DND-41 (cell line): Measurements from ENCODE around the gene FEM1C.

Source experiments
- CTCF ChIP-seq: IDR thresholded peaks from 2 replicates; pipeline ENCODE4 v1.5.1; 2012; ENCODE audit warnings: borderline replicate concordance, low read length, moderate library complexity, mild to moderate bottlenecking; ENCODE audit not compliant: poor library complexity, severe bottlenecking; ENCODE audit errors: extremely low read depth
- EZH2 ChIP-seq: IDR thresholded peaks from 3 replicates; pipeline ENCODE4 v1.6.1; 2012; ENCODE audit warnings: borderline replicate concordance, low read depth, mild to moderate bottlenecking, moderate library complexity, low read length, inconsistent platforms; ENCODE audit not compliant: severe bottlenecking

GRCh38 chr5:115496936-115497576 lies 47.5 kb downstream of the FEM1C start:
- TF ChIP-seq CTCF (no peak), EZH2 (no peak)
